UCSD-AML1 (cell line): ENCODE data around the gene CDC42BPB.
"Not testable (repeated sequence)": the region's sequence is repeated elsewhere in the genome, so short reads cannot be mapped to it uniquely, and the experiment has no call there.

Experiments used
- DNase-seq: peaks from one replicate; lab custom pipeline; 2025; ENCODE audit not compliant: unreplicated experiment; lab: John Stamatoyannopoulos, UW

Gene CDC42BPB

DNA sequence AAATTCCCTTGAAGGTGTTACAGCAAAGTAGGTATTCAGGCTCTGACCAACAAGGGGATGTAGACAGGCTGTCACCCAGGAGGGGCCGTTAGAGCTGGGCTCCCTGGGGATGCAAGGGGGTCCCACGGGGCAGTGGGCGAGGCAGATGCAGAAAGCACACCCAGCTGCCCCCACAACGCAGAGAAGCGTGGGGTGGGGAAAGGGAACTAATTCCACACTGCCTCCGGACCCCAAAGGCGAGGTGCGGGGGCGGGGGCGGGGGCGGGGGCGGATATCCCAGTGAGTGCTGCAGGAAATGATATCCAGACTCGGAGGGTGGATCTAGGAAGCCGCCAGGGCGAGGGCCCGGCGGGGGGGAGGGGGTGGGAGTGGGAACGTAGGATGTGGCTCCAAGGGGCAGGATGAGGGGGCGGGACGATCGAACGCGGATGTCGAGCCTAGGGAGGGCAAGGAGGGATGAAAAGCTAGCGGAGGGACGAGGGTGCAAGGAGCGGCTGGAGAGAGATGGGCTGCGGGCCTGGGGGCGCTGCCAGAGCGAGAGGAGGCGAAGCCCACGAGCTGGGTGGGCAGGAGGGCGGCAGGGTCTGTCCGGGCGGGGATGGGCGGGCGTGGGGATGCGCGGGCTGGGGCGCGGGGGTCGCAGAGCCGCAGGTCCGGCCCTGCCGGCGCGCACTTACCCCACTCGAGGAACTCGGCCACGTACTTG lies 874 bp downstream of the CDC42BPB start:
- DNase-seq, result peak; percentile 87

DNA sequence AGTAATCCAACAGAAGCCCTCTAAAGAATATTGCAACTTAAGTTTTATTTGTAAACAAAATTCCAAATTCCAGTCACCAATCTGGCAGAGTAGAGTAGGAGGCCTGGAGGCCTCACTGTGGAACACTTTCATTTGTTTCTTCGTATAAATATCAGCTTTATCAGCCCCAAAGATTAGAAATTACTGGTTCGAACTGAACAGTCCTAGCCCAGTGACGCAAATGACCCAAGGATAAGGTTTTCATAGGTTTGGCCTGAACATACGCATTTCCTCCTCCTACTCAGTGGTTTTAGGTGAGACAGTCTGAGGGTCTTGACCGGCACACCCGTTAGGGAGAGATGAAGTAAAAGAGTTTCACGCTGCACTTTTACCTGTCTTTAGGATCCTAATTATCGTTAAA lies 1.7 kb downstream of the CDC42BPB start:
- no peak for DNase-seq

DNA sequence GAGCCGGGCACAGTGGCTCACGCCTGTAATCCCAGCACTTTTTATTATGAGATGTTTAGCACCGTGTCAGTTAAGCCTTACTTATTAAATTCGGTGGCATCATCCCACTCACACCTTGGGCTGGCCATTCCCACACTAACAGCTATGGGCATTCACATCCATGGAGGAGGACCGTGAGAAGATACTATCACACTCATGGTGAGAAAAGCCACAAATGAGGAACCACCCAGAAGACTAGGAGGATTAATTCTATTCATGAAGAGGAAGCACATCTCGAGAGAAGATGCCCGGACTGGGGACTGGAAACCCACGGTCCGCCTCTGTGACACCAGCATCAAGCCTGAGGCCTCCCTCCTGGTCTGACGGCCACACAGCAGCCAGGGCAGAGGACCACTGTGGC lies 4.9 kb downstream of the CDC42BPB start:
- DNase-seq, result peak; percentile 40

DNA sequence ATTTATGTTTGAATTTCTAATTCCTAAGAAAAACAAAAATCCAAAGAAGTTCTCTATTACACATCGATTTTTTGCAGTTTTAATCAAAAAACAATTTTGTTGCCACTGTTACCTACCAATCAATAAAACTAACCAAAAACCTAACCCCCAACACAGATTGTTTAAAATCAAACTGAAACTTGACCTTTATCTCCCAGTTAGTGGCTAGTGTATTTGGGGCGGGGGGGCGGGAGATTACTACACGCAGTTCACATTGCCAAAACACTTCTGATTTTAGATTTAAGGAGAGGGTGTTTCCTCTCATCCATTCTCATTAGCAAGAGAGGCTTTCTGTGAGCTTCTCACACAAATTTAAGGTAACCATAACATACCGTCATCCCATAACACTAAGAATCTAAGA lies 6.4 kb downstream of the CDC42BPB start:
- DNase-seq, result no peak

DNA sequence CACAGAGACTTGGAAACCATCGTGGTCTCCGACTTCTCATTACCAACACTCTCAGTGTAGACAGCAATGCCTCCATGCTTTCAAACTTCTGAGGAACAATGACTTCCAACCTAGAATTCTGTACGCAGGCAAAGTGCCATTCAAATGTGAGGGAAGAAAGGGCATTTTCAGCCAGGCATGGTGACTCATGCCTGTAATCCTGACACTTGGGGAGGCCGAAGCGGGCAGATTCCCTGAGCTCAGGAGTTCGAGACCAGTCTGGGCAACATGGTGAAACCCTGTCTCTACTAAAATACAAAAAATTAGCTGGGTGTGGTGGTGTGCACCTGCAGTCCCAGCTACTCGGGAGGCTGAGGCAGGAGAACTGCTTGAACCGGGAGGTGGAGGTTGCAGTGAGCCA lies 9.9 kb downstream of the CDC42BPB start:
- DNase-seq, result not testable (repeated sequence)

DNA sequence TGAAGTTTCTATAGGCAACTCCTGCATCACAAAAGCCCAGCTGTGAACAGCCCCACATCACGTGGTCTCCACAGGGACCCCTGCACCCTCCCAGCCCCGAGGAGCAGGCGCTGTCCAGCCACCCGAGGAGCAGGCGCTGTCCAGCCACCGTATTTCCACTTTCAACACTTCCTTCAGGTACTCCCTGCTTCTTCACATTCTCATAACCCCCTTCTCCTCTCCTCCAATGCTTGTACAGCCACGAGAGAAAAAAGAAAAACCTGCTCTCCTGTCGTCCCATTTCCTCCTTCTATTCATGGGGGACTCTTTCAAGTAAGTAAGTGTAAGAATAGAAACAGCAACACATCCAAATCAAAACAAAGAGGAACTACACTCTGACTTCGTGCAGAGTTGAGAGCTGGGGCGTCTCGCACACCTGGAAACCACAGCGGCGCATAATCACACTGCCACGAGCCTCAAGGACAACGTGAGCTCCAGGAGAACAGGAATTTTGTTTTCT lies 11.9 kb downstream of the CDC42BPB start:
- no peak for DNase-seq

DNA sequence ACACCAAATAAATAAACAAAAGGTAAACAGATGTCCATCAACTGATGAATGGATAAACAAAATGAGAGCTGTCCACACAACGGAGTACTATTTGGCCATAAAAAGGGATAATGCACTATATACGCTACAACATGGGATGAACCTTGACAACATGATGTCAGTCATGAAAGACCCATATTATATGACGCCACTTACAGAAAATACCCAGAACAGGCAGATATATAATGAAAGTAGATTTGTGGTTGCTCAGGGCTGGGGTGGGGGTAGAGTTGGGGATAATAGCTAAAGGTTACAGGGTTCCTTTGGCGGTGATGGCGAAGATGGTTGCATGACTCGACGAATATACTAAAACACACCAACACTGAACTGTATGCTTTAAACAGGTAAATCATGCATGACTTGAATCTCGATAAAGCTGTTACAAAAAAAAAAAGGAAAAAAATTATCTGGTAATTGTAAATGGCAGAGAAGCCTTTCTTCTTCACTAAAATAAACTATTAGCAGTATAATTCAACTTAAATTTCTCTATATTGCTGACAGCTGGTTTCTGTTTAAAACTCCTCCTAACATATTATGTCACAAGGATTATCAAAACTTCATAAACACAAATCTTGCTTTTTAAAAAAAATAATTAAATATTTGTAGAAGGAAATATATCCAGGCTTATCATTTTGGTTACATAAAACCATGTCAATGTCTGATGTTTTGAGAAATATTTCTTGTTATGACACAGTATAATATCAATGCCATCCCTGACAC lies 13.9 kb downstream of the CDC42BPB start:
- DNase-seq, result no peak

DNA sequence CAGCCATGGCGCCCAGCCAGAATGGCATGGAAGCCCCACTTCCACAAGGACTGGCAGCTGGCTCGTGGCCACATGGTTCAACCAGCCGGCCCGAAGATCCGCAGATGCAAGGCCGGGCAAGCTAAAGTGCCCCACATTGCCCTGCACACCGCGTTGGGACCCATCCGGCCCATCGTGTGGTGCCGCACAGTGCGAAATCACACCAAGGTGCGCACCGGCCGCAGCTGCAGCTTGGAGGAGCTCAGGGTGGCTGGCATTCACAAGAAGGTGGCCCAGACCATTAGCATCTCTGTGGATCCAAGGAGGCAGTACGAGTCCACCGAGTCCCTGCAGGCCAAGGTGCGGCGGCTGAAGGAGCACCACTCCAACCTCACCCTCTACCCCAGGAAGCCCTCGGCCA lies 15.9 kb downstream of the CDC42BPB start:
- no peak for DNase-seq

DNA sequence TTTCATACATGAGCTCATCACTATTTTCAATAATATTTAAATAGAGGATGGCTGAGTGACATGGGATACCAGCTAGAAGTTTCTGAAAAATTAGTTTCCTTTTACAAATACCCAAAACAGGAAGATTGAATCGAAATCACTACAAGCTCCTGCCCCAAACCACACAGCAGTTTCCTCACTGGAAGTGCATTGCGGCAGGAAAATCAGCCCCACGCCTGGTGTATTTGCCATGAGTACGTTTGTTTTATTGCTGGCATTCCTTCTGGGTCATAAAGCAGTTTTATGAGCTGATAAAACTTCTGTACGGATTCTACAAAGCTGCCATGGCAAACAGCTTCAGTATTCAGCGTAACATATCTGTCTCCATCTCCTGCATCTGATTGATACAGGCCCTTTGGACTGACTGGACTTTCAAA lies 23.7 kb downstream of the CDC42BPB start:
- DNase-seq, result peak; percentile 31

DNA sequence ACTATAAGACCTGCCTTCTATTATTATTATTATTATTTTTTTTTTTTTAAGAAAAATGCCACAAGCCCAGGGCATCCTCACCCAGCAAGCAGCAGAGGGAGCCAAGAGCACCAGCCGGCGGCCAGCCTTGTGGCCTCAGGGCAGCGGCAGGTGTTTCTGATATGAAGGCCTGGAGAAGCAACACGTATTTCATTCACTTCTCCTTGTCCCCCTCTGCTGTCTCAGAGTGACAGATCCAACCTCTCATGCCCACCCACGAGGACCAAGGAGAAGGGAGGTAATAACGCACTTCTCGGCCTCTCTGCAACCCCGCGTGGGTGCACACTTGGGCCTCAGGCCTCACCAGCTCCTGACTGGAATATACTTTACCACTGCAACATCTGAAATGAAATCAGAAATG lies 25.4 kb downstream of the CDC42BPB start:
- DNase-seq, result no peak

DNA sequence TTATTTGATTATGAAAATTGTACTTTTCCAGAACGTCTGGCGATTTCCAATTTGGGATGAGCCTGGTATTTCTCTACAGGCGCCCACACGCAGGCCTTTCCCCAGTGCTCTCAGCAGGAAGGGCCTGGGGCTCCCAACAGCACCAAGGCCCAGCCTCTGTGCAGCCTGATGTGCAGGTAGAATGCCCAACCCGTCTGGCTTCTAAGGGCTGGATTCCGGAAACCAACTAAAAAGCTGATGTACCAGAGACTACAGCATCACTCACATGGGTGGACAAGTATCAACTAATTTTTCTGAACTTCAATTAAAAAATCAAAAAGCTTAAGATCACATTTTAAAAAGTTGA lies 25.8 kb downstream of the CDC42BPB start:
- no peak for DNase-seq

DNA sequence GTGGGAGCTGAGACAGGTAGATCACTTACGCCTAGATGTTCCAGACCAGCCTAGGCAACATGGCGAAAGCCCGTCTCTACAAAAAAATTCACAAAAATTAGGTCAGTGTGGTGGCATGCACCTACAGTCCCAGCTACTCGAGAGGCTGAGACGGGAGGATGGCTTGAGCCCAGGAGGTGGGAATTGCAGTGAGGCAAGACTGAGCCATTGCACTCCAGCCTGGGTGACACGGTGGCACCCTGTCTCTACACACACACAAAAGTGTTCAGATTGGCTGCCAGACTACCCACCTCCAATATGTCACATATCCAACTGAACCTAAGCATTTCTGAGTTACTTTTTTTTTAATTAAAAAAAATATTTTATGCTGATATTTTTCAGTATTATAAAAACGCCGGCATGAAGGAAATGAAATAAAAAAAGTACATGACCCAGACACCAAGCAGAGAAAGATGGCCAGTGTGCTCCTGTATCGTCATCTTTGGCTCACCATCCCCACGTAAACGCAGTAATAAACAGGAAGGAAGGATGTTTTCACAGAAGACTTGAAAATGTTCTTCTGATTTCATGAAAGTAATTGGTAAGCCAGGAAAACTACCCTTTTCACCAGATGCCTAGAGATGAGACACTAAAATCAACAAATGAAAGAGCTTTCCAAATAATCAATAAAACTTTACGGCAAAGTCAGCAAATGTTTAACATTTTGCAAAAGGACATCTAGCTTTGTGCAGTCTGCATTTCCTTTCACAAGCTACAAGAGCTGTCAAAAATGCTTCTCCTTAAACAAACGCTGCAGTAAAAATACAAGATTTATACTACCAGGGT lies 26.4 kb downstream of the CDC42BPB start:
- DNase-seq, result no peak

DNA sequence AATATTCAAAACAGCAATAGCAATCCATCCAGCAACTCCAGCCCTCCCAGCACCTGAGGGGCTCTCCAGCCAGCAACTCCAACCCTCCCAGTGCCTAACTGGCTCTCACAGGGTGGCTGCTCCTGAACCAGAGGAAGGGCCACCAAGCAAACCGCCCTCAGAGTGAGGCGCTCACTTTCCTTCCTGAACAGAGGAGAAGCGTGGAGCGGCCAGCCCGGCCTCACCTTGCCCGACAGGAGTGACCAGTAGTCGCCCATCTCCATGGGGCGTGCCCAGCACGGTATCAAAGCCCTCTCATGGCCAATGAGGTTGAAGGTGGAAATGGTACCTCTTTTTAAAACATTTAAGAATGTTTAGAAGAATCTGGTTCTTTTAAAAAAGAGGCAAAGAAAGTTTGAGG lies 27.4 kb downstream of the CDC42BPB start:
- DNase-seq, result no peak

DNA sequence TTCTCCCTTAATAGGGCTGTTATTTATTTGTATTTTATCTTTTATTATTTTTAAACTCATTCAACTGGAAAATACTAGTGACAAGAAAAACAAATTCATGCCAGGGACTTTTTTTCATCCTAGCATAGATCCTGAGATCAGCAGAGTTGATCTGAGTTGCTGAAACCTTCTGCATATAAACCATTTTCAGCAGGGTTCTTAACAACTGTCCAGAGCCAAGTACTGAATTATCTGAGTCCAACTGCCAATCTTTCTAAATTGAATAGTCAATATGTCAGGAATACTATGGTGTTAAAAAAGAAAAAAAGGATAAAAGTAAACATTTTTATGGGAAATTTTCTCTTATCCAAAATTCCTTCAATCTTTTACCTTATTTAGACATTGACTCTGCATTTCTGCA lies 28.6 kb downstream of the CDC42BPB start:
- no peak for DNase-seq

DNA sequence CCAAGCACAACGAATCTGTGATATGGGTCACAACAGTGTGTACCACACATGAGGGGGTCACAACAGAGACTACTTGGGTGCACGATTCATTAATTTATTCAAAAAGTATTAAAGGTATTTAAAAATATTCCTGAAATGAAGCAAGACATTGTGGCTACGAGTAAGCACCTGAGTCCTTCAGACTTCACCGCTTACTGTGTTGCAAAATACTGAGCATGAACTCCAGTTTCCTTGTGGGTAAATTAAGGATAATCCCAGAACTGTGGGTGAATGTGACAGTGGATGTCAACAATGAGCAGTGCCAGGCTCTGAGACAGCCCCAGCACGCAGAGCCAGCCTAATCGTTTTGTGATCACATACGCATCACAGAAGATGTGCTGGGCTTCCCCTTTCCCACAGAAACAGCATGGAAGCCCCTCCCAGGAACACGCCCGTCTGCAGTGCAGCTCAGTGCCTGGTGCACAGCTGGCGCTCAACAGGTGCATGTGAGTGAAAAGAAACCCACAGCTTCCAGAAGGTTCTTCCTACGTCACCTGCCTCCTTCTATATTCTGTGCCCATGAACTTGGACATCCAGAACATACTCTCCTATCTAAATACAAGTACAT lies 29.1 kb downstream of the CDC42BPB start:
- no peak for DNase-seq

DNA sequence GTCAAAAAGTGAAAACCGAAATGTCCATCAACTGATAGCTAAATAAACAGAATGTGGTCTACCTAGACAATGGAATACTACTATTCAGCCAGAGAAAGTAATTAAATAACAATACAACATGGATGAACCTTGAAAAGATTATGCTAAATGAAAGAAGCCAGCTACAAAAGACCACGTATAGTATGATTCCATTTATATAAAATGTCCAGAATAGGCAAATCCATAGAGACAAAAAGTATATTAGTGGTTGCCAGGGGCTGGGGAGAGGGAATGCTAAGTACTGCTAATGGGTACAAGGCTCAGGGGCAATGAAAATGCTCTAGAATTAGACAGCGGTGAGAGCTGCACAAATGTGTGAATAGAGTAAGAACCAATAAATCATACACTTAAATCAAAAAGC lies 29.9 kb downstream of the CDC42BPB start:
- no peak for DNase-seq

DNA sequence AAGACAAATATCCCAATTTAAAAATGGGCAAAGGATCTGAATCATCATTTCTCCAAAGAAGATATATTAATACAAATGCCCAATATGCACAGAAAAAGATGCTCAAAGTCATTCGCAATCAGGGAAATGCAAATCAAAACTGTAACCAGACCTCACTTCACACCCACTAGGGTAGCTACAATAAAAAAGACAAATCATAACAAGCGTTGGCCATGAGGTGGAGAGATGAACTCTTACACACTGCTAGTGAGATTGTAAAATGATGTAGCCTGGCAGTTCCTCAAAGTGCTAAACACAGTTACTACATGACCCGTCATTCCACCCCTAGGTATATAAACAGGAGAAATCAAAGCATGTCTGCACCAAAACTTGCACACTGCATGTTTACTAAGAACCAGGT lies 30.4 kb downstream of the CDC42BPB start:
- DNase-seq, result no peak

DNA sequence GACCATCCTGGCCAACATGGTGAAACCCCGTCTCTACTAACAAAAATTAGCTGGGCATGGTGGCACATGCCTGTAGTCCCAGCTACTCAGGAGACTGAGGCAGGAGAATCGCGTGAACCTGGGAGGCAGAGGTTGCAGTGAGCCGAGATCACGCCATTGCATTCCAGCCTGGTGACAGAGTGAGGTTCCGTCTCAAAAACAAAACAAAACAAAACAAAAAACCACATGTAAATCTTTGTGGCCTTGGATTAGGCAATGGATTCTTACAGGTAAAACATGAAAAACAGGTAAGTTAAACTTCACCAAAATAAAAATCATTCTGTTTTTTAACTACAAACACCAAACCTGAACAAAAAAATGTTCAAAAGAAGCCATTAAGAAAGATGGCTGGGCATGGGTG lies 31.2 kb downstream of the CDC42BPB start:
- not testable (repeated sequence) for DNase-seq

DNA sequence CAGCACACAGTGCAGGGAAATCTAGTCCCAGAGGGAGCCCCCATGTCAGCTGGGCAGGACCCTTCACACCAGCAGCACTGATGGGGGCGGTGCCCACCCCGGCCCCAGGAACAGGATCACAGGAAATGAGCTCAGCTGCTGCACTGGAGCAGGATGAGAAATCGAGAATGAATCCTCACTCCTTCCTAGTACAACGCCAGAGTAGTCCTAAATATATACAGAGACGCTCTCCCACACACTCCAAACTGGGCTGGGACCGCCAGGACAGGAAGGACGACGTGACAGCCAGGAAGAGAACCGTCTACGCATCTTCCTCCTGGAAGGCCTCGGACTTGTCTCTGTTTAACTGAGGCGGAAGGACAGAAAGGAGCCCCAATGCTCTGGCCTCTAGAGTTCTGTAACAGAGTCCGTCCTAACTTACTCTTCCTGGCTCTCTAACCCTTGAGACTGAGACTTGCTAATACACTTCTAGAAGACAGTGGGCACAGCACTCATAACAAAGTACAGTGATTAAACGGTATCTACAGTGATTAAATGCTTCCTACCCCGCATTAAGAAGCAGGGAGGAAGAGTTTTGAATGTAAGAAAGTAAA lies 33.4 kb downstream of the CDC42BPB start:
- DNase-seq, result peak; percentile 55

DNA sequence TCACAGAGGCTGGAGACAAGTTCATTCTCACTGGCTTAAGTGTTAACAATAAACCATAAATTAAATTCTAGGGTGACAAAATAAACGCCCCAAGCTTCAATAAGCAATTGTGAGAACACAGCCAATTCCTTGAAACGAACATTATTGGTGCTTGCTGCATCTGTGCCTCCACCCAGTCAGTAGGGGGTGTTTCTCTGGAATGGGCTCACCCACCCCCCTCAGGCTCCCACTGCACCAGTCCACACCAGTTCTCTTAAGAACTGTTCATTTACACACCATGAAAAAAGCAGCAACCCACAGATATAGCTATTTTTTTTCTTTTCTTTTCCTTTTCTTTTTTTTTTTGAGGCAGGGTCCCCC lies 34.7 kb downstream of the CDC42BPB start:
- no peak for DNase-seq
